NOMO-1 treated with DMSO at 0.1 percent for 48 hours (cell line): ENCODE data around the gene CUL4A.
"Not testable (repeated sequence)": the region's sequence is repeated elsewhere in the genome, so short reads cannot be mapped to it uniquely, and the experiment has no call there.

ENCODE experiments used
- DNase-seq: peaks from one replicate; lab custom pipeline; 2025; ENCODE audit not compliant: unreplicated experiment; lab: John Stamatoyannopoulos, UW

Gene CUL4A

DNA sequence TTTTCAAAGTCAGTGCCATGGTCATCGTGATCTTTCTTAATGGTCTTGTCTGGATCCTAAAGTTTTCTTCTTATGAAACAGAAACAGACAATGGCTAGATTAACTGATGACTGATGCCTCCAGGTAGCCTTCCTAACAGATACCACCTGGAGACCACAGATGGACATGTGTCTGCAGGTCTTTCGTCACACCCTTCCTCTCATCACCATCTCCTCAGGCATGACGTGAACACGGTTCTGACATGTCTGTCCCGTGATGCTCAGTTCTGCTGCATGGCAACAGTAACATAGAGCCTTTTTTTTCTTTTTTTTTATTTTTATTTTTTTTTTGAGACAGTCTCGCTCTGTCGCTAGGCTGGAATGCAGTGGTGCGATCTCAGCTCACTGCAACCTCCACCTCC lies 74.5 kb downstream of the CUL4A start:
- DNase-seq: no peak

- no peak for DNase-seq
These were observed 79.5 kb downstream of the CUL4A start for GRCh38 chr13:113288880-113289279.

GRCh38 chr13:113291129-113291528 lies 81.7 kb downstream of the CUL4A start:
- no peak for DNase-seq

DNA sequence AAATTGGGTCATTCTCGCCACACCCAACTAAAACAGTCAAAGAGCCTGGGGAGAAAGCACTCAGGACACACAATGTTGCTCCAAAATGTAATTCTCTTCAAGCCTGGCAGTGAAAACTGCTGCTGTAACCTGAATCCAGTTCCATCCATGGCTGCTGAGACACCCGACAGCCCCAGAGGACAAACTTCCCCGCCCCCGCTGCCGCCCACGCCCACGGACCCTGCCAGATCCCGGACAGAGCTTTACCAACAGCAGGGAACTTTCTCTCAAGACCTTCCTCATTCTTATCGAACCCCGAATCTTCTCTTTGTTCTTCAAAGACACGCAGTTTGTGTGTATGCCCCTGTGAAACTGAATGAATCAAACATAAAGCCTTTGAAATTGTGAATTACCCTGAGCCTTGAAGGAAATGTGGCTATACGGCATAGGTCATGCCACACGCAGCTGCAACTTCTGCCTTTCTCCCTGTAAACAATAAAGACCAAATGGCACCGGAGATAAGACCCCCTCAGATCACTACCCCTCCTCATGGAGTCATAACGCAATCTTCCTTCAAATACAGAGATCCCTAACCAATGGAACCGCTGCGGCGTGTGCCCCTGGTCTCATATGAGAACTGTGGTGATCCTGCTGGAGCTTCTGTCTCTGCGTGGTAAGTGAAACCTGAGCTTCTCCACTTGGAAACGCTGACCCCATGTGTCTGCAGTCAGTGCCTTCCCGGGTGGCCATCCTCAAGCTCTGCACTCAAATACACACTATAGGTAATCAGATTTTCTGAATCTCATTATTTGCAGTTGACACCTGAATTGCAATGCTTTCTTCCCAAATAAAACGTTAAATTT lies 82.8 kb downstream of the CUL4A start:
- peak; percentile 29 for DNase-seq

DNA sequence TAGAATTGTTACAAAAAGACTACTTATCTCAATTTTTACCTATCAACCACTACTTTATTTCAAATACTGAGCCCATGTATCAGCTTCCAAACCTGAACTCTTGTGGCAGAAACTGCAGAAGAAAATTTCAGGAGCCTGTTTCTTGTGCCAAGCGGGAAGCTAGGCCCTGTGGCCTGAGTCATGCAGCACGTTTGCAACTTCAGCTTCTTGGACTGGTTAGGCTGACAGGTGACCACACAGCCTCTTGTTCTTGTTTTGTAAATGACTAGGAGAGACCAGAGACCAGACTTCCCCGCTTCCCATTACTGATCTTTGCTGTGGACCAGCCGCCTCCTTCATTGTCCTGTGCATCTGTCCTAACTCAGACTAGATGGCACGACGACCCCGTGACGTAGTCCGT lies 84.3 kb downstream of the CUL4A start:
- no peak for DNase-seq

DNA sequence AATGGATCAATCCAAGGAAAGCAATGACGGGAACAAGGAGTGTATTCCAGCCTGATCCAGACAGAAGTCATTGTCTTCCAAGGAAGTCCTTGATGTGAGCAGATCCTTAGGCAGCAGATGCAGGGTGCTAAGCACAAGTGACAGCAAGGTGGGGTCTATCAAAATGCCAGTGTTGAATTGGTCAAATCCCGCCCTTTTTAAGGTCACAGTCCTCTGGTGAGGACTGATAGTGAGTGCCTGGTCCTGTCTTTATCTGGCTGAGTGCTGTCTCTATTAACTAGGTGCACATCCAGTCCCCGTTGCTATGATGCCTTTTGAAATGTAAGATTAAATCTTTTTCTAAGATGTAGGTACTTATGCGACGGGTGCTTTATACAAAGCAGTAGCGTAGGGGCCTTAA lies 86.4 kb downstream of the CUL4A start:
- no peak for DNase-seq

- peak; percentile 97 for DNase-seq
These were observed 87.5 kb downstream of the CUL4A start, which contains the start of gene LAMP1 for GRCh38 chr13:113296823-113297369. Gene LAMP1 (plus strand): TSS chr13:113297239. CDS start chr13:113297435, 196 bp downstream.

DNA sequence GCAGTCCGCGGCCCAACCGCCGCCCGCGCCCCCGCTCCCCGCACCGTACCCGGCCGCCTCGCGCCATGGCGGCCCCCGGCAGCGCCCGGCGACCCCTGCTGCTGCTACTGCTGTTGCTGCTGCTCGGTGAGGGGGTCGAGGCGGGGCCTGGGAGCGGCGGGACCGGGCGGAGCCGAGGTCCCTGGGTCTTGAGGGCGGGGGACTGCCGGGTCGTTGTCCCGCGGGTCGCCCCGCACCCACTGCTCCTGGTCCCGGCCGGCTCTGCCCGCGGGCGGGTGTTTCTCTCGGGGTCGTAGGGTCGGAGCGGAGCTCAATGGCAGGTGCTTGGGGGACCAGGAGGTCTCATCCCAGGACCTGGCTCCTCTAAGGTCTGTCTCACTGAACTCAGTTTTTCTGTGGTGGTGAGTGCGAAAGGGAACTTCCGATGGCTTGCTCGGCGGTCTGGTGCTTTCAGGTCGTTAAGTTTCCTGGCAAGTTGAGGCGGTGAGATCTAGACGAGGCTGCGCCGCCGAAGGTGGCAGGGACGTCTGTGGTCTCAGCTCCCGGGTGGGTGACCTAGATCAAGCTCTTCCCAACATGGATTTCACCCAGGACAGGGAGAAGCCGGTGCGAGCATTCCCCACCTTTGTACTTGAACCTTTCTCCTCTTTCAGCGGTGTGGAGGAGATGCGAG lies 88.1 kb downstream of the CUL4A start:
- DNase-seq: peak; percentile 21

DNA sequence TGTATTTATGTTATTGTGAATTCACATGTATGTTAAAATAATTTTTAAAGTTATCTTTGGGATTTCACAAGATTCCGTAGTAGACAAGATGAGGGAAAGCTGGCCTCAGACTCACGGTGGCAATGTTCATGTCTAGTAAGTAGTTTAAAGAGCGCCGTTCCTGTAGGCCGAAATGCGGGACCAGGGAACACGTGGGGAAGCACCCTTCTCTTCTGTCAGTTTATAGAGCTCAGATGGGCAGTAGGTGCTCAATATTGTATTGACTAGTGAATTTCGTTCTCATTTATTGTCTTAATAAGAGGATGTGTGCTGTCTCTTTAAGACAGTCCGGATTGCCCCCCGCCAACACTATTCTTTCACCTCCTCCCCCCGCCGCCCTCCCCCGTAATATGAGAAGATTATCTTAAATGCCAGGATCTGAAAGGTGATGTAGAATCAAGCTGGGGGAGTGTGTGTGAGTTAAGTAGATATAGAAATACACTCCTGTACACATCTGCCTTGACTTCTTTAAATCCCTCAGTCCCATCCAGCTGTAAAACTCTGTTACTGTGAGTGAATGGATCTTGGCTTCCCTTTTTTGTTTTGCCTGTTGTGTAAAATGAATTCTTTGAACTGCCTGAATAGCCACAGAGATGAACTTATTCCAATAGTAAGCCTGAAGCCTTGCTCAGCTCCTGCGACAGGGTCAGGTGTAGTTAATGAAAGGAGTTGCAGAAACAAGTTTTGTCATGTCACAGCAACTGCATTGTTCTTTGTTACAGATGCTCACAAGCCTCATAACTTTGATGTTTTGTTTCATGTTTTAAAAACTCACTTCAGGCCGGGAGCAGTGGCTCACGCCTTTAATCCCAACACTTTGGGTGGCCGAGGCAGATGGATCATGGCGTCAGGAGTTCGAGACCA lies 88.9 kb downstream of the CUL4A start:
- DNase-seq: no peak

GRCh38 chr13:113299951-113300350 lies 90.5 kb downstream of the CUL4A start:
- peak; percentile 85 for DNase-seq

GRCh38 chr13:113302986-113303385 lies 93.6 kb downstream of the CUL4A start:
- no peak for DNase-seq

- DNase-seq: no peak
These were observed 94.7 kb downstream of the CUL4A start for GRCh38 chr13:113304121-113304520.

- no peak for DNase-seq
These were observed 95.8 kb downstream of the CUL4A start for GRCh38 chr13:113305208-113305607.

DNA sequence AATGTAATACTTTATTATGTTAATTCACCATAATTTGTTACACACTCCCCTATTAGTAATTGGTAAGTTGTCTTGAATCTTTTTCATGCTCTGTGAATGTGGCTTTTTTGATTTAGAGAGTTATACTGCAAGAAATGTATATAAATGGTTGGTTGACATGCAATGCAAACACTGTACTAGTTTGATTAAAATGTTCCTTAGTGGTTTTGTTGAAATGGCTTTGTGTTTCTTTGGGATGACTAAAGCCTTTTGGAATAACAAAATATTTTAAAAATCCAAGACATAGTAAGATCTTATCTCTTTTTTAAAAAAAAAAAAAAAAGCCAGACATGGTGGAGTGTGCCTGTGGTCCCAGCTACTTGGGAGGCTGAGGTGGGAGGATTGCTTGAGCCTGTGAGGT lies 98.1 kb downstream of the CUL4A start:
- no peak for DNase-seq

GRCh38 chr13:113309473-113309872 lies 100.1 kb downstream of the CUL4A start:
- no peak for DNase-seq

DNA sequence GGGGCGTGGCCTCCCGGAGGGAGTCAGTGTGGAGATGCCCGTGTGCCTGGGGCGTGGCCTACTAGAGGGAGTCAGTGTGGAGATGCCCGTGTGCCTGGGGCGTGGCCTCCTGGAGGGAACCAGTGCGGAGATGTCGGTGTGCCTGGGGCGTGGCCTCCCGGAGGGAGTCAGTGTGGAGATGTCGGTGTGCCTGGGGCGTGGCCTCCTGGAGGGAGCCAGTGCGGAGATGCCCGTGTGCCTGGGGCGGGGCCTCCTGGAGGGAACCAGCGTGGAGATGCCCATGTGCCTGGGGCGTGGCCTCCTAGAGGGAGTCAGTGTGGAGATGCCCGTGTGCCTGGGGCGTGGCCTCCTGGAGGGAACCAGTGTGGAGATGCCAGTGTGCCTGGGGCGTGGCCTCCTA lies 104.7 kb downstream of the CUL4A start:
- DNase-seq: not testable (repeated sequence)

DNA sequence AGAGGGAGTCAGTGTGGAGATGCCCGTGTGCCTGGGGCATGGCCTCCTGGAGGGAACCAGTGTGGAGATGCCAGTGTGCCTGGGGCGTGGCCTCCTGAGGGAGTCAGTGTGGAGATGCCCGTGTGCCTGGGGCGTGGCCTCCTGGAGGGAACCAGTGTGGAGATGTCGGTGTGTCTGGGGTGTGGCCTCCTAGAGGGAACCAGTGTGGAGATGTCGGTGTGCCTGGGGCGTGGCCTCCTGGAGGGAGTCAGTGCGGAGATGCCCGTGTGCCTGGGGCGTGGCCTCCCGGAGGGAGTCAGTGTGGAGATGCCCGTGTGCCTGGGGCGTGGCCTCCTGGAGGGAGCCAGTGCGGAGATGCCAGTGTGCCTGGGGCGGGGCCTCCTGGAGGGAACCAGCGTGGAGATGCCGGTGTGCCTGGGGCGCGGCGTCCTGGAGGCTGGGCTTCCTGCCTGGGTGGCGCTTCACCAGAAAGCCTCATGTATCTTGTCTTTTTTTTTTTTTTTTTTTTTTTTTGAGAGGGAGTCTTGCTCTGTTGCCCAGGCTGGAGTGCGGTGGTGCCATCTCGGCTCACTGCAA lies 105.6 kb downstream of the CUL4A start:
- not testable (repeated sequence) for DNase-seq

DNA sequence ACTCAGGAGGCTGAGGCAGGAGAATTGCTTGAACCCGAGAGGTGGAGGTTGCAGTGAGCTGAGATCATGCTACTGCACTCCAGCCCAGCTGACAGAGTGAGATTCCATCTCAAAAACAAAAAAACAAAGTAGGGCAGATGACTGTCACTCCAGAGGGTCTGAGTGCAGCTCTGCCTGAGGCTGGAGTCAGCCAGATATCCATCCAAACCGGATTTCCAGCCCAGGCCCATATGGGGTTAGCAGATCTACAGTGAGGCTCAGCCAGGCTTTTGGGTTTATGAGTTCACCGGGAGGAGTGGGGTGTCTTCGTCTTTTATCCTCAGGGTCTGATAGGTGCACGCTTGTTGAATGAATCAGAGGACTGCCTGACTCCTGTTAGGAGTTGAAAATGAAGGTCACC lies 106.6 kb downstream of the CUL4A start:
- no peak for DNase-seq
